Astrocyte of the hippocampus (primary cell): Measurements from ENCODE around the gene IER2.
A peak's percentile ranks its signal among the peaks of the same experiment; 100 is the strongest.
"Not testable (repeated sequence)": the region's sequence is repeated elsewhere in the genome, so short reads cannot be mapped to it uniquely, and the experiment has no call there.

Source experiments
- DNase-seq: peaks from one replicate; pipeline ENCODE4 v3.0.0; 2011; ENCODE audit warnings: low read depth, low spot score

The IER2 gene

GRCh38 chr19:13138171-13138915 lies 11.9 kb upstream of the IER2 start:
- no peak for DNase-seq

- no peak for DNase-seq
Measured at GRCh38 chr19:13138916-13139198, 11.4 kb upstream of the IER2 start.

GRCh38 chr19:13139633-13140311 lies 10.4 kb upstream of the IER2 start:
- DNase-seq, result no peak

- no peak for DNase-seq
Measured at GRCh38 chr19:13146763-13147563, 3.2 kb upstream of the IER2 start.

GRCh38 chr19:13149173-13149627 lies 1.0 kb upstream of the IER2 start:
- not testable (repeated sequence) for DNase-seq

GRCh38 chr19:13149628-13150186 lies 504 bp upstream of the IER2 start:
- peak; percentile 75 for DNase-seq

- no peak for DNase-seq
Measured at GRCh38 chr19:13150931-13151604, 857 bp downstream of the IER2 start.

GRCh38 chr19:13151605-13152355 lies 1.6 kb downstream of the IER2 start:
- peak; percentile 99 for DNase-seq

- no peak for DNase-seq
Measured at GRCh38 chr19:13152356-13152973, 2.3 kb downstream of the IER2 start.

GRCh38 chr19:13152974-13153568 lies 2.9 kb downstream of the IER2 start:
- peak; percentile 97 for DNase-seq

- peak; percentile 70 for DNase-seq
Measured at GRCh38 chr19:13153569-13154240, 3.5 kb downstream of the IER2 start.

- peak; percentile 94 for DNase-seq
Measured at GRCh38 chr19:13154241-13154778, 4.1 kb downstream of the IER2 start.

- peak; percentile 70 for DNase-seq
Measured at GRCh38 chr19:13154911-13155471, 4.8 kb downstream of the IER2 start.

- peak; percentile 81 for DNase-seq
Measured at GRCh38 chr19:13155472-13156359, 5.5 kb downstream of the IER2 start.

- no peak for DNase-seq
Measured at GRCh38 chr19:13159713-13160112, 9.5 kb downstream of the IER2 start.

- DNase-seq, result no peak
Measured at GRCh38 chr19:13160557-13160956, 10.3 kb downstream of the IER2 start.

GRCh38 chr19:13162724-13163608 lies 12.8 kb downstream of the IER2 start:
- peak; percentile 97 for DNase-seq
